KMS-11 (cell line): ENCODE measurements around the gene NCS1.

Source experiments
- H2AFZ ChIP-seq: fragments of 200-600 bp; sonication (generic); 2 replicates; pipeline ENCODE4 v1.6.1; 2016; ENCODE audit warnings: antibody characterized with exemption, mixed run types, low read depth
- H3K27ac ChIP-seq: fragments of 200-600 bp; sonication (generic); 2 replicates; pipeline ENCODE4 v1.6.1; 2016; ENCODE audit warnings: mild to moderate bottlenecking, mixed run types
- H3K27me3 ChIP-seq: fragments of 200-600 bp; sonication (generic); 2 replicates; pipeline ENCODE4 v1.6.1; 2017; ENCODE audit warnings: mild to moderate bottlenecking, low read depth, mixed run types, moderate library complexity; ENCODE audit not compliant: insufficient read depth
- H3K36me3 ChIP-seq: fragments of 200-600 bp; sonication (generic); 2 replicates; pipeline ENCODE4 v1.6.1; 2017; ENCODE audit warnings: mild to moderate bottlenecking, mixed run types; ENCODE audit not compliant: insufficient read depth
- H3K4me1 ChIP-seq: fragments of 200-600 bp; sonication (generic); 2 replicates; pipeline ENCODE4 v1.6.1; 2016; ENCODE audit warnings: mild to moderate bottlenecking, low read depth, mixed run types; ENCODE audit not compliant: poor library complexity, severe bottlenecking
- H3K4me2 ChIP-seq: fragments of 200-600 bp; sonication (generic); 2 replicates; pipeline ENCODE4 v1.7.0; 2016; ENCODE audit warnings: mild to moderate bottlenecking, mixed run types
- H3K4me3 ChIP-seq: fragments of 200-600 bp; sonication (generic); IDR thresholded peaks from 2 replicates; pipeline ENCODE4 v1.6.1; 2017; ENCODE audit warnings: low read depth, low read length, mixed read lengths; ENCODE audit not compliant: insufficient read depth
- H3K79me2 ChIP-seq: fragments of 200-600 bp; sonication (generic); 2 replicates; pipeline ENCODE4 v1.6.1; 2016; ENCODE audit warnings: low read depth, mixed run types; ENCODE audit not compliant: insufficient read depth
- H3K9ac ChIP-seq: fragments of 200-600 bp; sonication (generic); 2 replicates; pipeline ENCODE4 v1.6.1; 2016; ENCODE audit warnings: mild to moderate bottlenecking, mixed run types
- H4K20me1 ChIP-seq: fragments of 200-600 bp; sonication (generic); 2 replicates; pipeline ENCODE4 v1.6.1; 2016; ENCODE audit warnings: mild to moderate bottlenecking, mixed run types; ENCODE audit not compliant: insufficient read depth
- TF ChIP-seq, protein P1 (sequence below): fragments of 200-600 bp; sonication (generic); conservative IDR thresholded peaks from 2 replicates; pipeline ENCODE4 v1.6.1; 2017; ENCODE audit warnings: low read depth, mild to moderate bottlenecking, antibody characterized with exemption, low read length, moderate library complexity, mixed read lengths

Gene NCS1

DNA sequence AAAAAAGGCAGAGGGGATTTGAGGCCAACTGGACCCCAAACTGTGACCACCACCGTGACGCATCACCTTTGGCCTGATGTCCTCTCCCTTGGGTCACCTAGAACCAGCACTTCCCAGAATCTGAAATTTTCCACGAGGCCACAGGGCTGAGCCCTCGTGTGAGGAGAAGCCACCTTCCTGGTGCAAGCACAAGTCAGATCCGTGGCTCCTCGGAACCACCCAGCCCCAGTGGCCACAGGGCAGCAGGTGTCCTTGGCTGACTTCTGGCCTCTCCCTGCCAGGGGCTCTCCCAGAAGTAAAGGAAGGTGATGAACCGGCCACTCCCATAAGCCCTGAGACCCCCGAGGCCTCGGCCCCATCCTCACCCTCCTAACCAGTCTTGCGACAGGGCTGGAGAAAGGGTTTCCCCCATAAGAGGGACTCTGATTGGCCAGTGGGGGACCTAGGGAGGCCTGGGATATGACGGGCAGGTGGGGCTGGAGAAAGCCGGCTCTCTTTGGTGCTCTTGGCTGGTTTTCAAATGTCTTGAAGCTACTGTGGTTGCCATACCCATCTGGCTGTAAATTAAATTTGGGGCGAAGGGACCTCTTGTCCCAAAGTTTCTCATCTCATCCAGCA, 72.5 kb downstream of the NCS1 start:
- peaks cover 5% of the 10 kb centered on the region; the same call in 1 of the 2 replicates for H3K27me3 ChIP-seq
- H3K36me3 ChIP-seq = no peaks in the 10 kb centered on the region
- no peaks in the 10 kb centered on the region for H3K79me2 ChIP-seq
- no peak overlapping the region for H3K4me3 ChIP-seq
- H3K9ac ChIP-seq = no peak overlapping the region
- peaks cover 17% of the 10 kb centered on the region for H3K4me1 ChIP-seq
- no peak overlapping the region for H3K4me2 ChIP-seq
- H3K27ac ChIP-seq = no peak overlapping the region
- no peak overlapping the region for H2AFZ ChIP-seq
- no peaks in the 10 kb centered on the region for H4K20me1 ChIP-seq
- TF ChIP-seq, protein P1, sequence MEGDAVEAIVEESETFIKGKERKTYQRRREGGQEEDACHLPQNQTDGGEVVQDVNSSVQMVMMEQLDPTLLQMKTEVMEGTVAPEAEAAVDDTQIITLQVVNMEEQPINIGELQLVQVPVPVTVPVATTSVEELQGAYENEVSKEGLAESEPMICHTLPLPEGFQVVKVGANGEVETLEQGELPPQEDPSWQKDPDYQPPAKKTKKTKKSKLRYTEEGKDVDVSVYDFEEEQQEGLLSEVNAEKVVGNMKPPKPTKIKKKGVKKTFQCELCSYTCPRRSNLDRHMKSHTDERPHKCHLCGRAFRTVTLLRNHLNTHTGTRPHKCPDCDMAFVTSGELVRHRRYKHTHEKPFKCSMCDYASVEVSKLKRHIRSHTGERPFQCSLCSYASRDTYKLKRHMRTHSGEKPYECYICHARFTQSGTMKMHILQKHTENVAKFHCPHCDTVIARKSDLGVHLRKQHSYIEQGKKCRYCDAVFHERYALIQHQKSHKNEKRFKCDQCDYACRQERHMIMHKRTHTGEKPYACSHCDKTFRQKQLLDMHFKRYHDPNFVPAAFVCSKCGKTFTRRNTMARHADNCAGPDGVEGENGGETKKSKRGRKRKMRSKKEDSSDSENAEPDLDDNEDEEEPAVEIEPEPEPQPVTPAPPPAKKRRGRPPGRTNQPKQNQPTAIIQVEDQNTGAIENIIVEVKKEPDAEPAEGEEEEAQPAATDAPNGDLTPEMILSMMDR = no peak

DNA sequence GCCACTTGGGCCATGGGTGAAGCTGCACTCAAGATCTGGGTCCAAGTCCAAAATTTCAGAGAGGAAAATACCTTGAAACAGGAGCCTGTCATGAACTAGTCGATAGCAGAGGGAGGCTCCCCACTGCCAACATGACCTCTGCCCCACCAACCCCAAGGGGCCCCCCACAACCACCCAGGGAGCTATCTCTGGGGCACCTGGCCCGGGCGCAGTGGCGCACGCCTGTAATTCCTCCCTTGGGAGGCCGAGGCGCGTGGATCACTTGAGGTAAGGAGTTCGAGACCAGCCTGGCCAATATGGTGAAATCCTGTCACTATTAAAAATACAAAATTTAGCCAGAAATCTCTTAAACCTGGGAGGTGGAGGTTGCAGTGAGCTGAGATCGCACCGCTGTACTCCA, 73.3 kb downstream of the NCS1 start:
- Histone ChIP-seq H3K79me2 (no peaks in the 10 kb centered on the region), H3K27me3 (peaks cover 5% of the 10 kb centered on the region; the same call in 1 of the 2 replicates), H3K36me3 (no peaks in the 10 kb centered on the region), H3K4me1 (peaks cover 9% of the 10 kb centered on the region), H3K4me2 (no peak overlapping the region), H4K20me1 (no peaks in the 10 kb centered on the region), H2AFZ (no peak overlapping the region), H3K9ac (no peak overlapping the region), H3K27ac (no peak overlapping the region), H3K4me3 (no peak overlapping the region)
- TF ChIP-seq, protein P1 = no peak

- H2AFZ ChIP-seq = no peak overlapping the region
- no peak overlapping the region for H3K4me3 ChIP-seq
- TF ChIP-seq, protein P1 = no peak
- no peak overlapping the region for H3K27ac ChIP-seq
- H3K9ac ChIP-seq = no peak overlapping the region
- no peaks in the 10 kb centered on the region for H3K79me2 ChIP-seq
- no peak overlapping the region for H3K4me2 ChIP-seq
- peaks cover 5% of the 10 kb centered on the region; the same call in 1 of the 2 replicates for H3K27me3 ChIP-seq
- no peaks in the 10 kb centered on the region for H3K36me3 ChIP-seq
- no peaks in the 10 kb centered on the region for H4K20me1 ChIP-seq
- H3K4me1 ChIP-seq = peaks cover 2% of the 10 kb centered on the region
Measured at GRCh38 chr9:130246126-130246525, 73.9 kb downstream of the NCS1 start.

DNA sequence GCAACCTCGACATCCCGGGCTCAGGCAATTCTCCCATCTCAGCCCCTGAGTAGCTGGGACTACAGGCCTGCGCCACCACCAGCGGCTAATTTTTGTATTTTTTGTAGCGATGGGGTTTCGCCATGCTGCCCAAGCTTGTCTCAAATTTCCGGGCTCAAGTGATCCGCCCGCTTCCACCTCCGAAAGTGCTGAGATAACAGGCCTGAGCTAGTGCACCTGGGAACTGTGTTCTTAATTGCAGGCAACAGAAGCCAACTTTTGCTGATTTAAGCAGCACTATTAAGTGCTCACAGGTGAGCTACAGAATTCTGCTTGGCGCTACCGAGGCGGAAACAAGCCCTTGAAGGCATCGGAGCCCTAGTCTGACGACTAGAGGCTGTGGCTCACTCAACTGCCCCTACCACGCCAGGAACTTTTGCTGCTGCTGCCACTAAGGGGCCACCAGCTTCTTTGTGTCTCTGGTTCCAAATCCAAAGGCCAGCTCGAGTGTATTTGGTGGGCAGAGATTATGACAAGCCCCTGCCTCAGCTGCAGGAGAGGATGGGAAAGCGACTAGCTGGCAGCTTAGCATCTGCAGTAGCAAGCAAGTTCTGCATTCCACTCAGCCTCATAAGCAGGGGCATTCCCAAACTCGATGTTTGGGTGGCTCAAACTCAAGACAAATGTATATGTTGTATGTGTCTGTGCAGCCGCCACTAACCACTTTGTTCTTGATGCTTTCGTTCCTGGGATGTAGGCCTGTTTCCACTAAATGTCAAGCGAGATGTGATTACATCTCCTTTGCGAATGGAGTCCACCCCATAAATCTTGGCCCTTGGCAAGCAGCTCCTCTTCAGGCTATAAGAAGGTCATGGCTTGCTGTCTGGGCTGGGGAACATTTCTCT, 82.8 kb downstream of the NCS1 start:
- H2AFZ ChIP-seq = peak overlapping the region; percentile 11; the same call in 1 of the 2 replicates
- H3K79me2 ChIP-seq = no peaks in the 10 kb centered on the region
- no peaks in the 10 kb centered on the region for H3K4me1 ChIP-seq
- H3K4me2 ChIP-seq = peak overlapping the region; percentile 30; the same call in 1 of the 2 replicates
- no peak overlapping the region for H3K9ac ChIP-seq
- no peaks in the 10 kb centered on the region for H3K36me3 ChIP-seq
- TF ChIP-seq, protein P1 = no peak
- no peaks in the 10 kb centered on the region for H4K20me1 ChIP-seq
- H3K27ac ChIP-seq = peak overlapping the region; percentile 52; the same call in 1 of the 2 replicates
- no peak overlapping the region for H3K4me3 ChIP-seq
- H3K27me3 ChIP-seq = peaks cover 17% of the 10 kb centered on the region
